Left forelimb (tissue), 1 donor: Measurements from ENCODE around the gene ZNF230.

Experiments used
- DNase-seq: peaks from one replicate; pipeline ENCODE4 v3.0.0-alpha.2; 2018; ENCODE audit warnings: low spot score

Gene ZNF230

DNA sequence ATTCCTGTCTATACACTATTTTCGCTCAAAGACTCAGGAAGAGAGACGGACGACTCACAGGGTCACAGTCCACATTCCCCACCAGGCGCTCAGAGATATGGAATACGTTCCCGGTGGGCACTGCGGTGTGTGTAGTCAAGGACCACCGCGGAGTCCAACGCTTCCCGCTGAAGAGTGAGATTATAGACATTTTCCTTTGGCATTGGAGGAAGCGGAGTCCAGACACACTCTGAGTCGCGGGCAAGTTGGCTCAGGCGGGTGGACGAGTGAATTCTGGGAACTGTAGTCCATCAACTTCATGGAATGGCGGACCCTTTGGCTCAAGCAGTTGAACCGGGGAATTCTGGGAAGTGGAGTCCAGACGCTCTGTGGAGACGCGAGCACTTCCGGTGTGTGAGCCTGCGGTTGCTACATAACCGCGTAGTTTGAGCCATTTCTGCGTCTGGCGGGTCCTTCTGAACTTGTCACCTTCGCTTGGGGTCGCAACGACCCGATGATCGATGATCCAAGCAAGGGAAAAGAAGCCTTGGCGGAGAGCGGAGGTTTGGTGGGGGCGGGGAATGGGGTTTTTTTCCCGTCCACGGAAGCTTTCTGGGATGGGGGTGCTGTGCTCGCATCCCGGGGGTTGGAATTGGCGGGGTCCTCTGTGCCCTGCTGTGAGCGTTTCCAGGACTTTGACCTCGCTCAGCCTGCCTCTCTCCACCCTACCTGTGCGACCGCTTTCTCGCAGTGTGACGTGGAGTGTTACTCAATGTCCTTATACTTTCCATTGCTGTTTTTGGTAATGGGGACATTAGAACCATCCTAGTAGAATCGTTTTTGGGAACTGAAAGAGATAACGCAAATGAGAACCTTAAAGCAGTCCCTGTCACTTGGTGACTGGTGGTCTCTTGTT lies at the start of gene ZNF230:
Gene ZNF230, plus strand, starts transcription at position 392 of the 895 bp plus-strand sequence. CDS start 4,122 bp downstream, outside the sequence.
- peak; percentile 91 for DNase-seq

GRCh38 chr19:43956827-43957226 lies 45.9 kb upstream of the ZNF230 start:
- DNase-seq: no peak

- DNase-seq: no peak
These were observed 44.9 kb upstream of the ZNF230 start for GRCh38 chr19:43957891-43958290.

DNA sequence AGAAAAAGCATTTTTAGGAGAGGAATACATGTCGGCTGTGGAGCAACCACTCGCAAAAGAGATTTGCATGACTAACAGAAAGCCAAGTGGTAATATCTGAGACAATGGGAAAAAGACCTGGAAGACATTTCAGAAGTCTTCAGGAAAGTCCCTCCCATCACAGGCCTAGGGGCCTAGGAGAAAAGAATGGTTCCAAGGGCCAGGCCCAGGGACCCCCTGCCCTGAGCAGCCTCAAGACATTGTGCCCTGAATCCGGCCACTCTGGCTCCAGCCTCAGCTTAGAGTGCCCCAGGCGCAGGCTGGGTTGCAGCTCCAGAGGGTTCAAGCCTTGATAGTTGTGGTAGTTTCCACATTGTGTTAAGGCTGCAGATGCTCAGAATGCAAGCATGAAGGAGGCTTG lies 42.3 kb upstream of the ZNF230 start:
- no peak for DNase-seq

DNA sequence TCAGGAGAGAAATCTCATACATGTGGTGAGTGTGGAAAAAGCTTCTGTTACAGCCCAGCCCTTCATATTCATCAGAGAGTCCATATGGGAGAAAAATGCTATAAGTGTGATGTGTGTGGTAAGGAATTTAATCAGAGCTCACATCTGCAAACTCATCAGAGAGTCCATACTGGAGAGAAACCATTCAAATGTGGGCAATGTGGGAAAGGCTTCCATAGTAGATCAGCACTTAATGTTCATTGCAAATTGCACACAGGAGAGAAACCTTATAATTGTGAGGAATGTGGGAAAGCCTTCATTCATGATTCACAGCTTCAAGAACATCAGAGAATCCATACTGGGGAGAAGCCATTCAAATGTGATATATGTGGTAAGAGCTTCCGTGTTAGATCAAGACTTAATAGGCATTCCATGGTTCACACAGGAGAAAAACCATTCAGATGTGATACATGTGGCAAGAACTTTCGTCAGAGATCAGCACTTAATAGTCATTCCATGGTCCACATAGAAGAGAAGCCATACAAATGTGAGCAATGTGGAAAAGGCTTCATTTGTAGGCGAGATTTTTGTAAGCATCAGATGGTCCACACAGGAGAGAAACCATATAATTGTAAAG lies 36.6 kb upstream of the ZNF230 start:
- no peak for DNase-seq

GRCh38 chr19:43976732-43977131 lies 26.0 kb upstream of the ZNF230 start:
- no peak for DNase-seq

DNA sequence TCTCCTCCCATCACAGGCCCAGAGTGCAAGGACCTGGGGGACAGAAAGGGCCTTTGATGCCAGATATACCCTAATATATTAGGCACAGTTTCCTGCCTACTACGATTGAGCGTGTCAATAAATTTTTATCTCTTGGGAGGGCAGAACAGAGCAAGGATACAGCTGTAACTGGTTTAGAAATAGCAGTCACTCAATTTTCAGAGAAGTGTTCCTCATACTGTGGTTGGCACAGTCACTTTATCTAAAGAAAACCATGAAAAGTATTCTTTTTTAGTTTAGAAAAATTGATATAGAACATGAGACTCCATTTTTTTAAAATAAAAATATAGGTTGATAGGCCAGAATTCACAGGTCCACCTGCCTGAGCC lies 19.2 kb upstream of the ZNF230 start:
- DNase-seq: no peak

DNA sequence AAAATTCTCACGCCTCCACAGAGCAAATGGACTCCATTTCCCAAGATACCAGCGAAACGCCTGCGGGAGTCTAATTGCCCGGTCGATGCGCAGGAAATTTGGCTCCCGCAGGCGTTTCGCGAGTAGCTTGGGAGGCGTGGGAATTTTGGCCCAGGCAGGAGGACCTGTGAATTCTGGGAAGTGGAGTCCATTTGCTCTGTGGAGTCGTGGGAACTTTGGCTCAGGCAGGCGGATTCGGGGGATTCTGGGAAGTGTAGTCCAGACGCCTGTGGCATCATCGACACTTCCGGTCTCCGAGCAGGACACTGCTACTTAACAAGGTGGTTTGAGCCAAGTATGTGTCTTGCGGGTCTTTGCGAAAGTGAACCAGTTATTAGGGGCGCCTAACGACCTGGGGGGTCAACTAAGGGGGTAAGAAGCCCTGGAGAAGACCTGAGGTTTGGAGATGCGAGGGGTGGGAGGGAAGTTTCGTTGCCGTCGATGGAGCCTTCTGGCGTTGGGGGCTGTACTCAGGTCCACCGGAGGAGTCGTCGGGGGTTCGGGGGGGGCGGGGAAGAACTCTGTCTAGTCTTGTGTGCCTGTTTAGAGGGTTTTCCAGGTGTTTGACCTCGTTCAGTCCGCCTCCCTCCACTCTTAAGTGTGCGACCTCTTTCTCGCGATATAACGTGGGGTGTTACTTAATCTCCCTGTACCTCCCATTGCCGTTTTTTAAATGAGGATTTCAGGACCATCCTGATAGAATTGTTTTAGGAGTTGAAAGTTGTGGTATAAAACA lies 18.7 kb upstream of the ZNF230 start, which contains the start of gene ZNF155:
Gene ZNF155, plus strand, starts transcription at position 277 of the 775 bp plus-strand sequence. CDS start 4,356 bp downstream, outside the sequence.
- peak; percentile 91 for DNase-seq

DNA sequence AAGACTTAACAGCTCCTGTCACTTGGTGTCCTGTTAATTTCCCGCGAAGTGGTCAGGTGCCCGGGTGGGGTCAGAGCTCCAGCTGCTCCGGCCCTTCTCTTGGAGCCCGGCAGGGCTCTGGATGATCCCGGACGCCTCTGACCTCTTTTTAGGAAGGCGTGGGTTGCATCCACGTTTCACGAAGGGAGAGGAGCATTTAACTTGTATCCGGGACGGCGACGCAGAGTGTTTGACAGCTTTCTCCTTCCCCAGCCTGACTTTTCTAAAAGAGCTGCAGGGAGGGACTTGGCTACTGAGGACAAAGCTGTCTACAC lies 18.1 kb upstream of the ZNF230 start:
- DNase-seq: no peak

DNA sequence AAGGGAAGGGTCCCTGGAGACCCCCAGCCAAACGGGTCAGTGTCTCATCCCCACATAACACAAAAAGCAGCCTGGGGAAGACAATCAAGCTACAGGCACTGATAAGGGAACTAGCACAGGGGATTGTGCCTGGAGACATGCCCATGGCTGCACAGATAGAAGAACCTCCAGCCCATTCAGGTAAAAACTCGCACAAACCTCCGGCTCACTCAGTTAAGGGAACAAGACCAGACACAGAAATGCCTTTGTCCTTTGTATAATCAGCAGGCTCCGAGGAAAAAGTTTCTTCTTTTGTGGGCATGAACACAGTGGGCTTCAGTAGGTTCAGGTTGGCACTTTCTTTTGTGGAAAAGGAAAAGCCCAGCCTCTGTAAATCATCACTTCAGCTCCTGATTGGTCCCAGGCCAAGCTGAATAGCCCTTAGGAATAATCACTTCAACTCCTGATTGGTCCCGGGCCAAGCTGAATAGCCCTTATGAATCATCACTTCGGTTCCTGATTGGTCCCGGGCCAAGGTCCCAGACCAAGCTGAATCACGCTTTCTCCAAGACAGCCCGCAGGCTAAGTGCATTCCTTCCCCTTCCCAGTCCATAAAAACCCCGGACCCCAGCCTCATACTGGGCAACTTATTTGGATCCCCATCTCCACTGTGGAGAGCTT lies 5.0 kb upstream of the ZNF230 start:
- no peak for DNase-seq

DNA sequence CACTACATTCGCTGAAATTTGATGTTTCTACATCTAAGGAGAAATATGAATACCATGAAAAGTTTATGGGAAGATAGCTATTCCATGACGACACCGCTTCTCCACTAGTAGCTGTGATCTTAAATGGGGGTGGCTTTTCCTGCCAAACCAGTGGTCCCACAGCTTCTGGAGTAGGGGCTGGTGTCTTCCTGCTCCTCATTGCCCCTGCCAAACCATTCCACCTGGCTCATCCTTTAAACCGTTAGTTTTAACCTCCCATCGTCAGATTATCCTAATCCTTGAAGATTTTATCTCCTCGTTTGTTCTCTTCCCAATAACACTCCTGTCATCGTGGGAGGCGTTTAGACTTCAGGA lies 568 bp upstream of the ZNF230 start:
- no peak for DNase-seq

DNA sequence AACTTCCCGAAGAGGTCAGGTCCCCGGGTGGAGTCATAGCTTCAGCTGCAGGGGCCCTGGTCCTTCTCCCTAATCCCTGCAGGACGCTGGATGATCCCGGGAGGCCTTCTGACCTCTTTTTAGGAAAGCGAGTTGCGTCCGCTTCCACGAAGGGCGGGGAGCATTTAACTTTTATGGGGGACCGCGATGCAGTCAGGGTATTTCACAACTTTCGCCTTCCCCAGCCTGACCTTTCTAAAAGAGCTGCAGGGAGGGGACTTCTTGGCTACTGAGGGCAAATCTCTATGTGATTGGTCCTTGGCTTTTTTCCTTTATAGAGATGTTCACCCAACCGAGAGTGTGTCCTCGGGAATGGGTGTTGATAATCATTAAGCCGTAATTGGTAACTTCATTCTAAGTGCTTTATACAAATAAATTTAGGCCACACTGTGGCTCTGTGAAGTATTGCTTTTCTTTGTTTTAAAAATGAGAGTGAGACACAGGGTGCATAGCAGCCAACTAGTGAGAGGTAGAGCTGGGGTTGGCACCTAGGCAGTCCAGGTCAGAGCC lies 778 bp downstream of the ZNF230 start:
- DNase-seq: no peak

DNA sequence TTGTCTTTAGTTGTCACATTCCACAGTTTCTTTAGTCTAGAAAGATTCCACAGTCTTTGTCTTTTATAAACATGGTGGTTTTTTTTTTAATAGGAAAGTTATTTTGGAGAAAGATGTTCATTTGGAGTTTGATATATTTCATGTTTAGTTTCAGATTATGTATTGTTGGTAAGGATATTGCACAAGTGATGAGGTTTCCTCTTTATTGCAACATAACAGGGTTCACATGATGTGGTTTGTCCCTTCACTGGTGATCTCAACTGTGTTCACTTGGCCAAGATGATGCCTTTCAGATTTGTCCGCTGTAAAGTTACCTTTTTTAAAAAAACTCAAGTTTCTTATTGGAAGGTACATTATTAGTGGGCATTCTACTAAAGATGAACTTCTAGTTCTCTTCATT lies 3.2 kb downstream of the ZNF230 start:
- DNase-seq: no peak

DNA sequence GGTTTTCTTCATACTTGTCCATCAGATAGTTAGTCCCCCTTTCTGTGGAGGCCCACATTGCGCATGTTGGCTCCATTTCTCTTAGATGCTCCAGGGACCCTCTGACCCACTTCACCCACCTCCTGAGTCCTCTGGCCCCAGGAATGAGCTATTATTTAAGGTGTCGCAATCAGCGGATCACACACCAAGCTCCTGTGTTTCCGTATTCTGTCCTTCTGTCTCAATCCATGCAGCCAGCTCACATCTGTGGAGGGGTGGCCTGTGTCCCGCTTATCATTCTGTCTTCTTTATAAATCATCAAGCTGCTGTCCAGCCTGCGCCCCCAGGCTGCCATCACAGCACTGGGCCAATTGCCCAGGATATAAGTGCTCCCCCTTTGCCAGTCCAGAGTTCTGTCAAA lies 4.7 kb downstream of the ZNF230 start:
- no peak for DNase-seq

DNA sequence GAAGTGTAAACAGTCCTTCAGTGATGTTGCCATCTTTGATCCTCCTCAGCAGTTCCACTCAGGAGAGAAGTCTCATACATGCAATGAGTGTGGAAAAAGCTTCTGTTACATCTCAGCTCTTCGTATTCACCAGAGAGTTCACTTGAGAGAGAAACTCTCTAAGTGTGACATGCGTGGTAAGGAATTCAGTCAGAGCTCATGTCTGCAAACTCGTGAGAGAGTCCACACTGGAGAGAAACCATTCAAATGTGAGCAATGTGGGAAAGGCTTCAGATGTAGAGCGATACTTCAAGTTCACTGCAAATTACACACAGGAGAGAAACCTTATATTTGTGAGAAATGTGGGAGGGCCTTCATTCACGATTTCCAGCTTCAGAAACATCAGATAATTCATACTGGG lies 7.7 kb downstream of the ZNF230 start:
- DNase-seq: no peak

DNA sequence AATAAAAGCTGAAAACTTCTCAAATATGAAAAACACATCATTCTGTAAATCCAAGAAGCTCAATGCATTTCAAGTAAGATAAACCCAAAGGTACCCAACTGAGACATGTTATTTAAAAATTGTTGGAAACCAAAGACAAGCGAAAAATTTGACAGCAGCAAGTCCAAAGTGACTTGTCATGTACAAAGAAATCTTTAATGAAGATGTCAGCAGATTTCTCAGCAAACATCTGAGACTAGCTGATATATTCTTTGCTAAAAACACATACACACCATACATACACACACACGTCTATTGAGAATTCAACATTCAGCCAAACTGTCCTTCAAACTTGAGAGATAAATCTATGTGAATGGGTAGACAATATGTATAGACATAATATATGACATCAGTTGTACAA lies 16.7 kb downstream of the ZNF230 start:
- no peak for DNase-seq

DNA sequence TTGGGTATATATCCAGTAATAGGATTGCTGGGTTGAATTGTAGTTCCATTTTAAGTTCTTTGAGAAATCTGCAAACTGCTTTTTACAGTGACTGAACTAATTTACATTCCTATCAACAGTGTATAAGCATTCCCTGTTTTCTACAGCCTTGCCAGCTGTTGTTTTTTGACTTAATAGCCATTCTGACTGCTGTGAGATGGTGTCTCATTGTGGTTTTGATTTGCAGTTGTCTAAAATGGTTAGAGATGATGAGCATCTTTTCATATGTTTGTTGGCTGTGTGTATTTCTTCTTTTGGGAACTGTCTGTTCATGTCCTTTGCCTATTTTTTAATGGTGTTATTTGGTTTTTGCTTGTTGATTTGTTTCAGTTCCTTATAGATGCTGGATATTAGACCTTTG lies 18.5 kb downstream of the ZNF230 start:
- no peak for DNase-seq

DNA sequence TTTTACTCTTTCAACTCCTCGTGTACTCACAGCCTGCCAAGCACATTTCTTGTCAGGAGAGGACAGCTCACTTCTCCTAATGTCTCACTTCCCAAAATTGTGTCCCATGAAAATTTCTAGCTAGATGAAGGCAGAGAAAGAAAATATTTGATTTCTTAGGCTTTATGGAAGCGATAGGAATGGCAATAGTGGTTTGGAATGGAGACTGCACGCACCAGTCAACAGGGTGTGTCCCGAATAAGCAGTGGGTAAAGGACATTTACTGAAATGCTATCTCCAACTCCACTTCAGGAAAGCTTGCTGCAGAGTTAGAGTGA lies 22.1 kb downstream of the ZNF230 start:
- DNase-seq: no peak

- peak; percentile 86 for DNase-seq
These were observed 22.6 kb downstream of the ZNF230 start, which contains the start of gene ZNF222 for GRCh38 chr19:44025217-44025936. Gene ZNF222 (plus strand): TSS chr19:44025379. CDS start chr19:44025437, 58 bp downstream.

- no peak for DNase-seq
These were observed 23.9 kb downstream of the ZNF230 start for GRCh38 chr19:44026622-44027021.

DNA sequence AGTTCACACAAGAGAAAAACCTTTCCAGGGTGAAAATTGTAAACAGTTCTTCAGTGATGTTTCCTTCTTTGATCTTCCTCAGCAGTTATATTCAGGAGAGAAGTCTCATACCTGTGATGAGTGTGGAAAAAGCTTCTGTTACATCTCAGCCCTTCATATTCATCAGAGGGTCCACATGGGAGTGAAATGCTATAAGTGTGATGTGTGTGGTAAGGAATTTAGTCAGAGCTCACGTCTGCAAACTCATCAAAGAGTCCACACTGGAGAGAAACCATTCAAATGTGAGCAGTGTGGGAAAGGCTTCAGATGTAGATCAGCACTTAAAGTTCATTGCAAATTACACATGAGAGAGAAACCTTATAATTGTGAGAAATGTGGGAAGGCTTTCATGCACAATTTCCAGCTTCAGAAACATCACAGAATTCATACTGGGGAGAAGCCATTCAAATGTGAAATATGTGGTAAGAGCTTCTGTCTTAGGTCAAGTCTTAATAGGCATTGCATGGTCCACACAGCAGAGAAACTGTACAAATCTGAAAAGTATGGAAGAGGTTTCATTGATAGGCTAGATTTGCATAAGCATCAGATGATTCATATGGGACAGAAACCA lies 29.3 kb downstream of the ZNF230 start:
- DNase-seq: no peak
